D721Med (cell line): ENCODE measurements around the gene CARS1.

ENCODE experiments used
- DNase-seq: peaks from one replicate; pipeline ENCODE4 v3.0.0; 2011; ENCODE audit warnings: low spot score; ENCODE audit not compliant: insufficient read length
- FAIRE-seq: peaks from 2 replicates; lab custom pipeline; 2011; peaks lifted over from hg19 to GRCh38; lab: Jason Lieb, UNC
- CTCF ChIP-seq: IDR thresholded peaks from 2 replicates; pipeline ENCODE4 v1.5.1; 2012; ENCODE audit warnings: mild to moderate bottlenecking, control low read depth; ENCODE audit not compliant: insufficient read depth; ENCODE audit errors: missing control alignments

Gene CARS1

GRCh38 chr11:2961080-2961479 lies 96.1 kb downstream of the CARS1 start:
- TF ChIP-seq CTCF: no peak
- DNase-seq (no peak), FAIRE-seq (no peak)

DNA sequence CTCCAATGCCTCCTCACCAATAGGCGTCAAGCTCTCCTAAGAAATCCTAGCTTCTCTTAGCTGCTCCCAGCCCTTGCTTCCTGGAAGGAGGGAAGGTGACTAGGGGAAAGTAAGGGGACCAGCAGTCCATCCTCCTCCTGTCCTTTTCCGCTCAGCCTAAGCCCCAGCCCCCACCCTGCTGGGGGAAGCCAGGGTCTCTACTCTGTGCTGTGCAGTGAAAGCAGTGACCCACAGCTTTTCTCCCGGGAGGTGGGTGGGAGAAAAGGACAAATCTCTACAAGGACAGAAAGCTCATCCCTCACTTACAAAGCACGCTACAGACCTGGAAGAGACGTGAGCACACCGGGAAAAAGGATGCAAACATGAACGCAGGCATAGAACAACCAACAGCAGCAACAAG lies 97.1 kb downstream of the CARS1 start:
- no peak for TF ChIP-seq CTCF
- no peak for DNase-seq
- no peak for FAIRE-seq

- TF ChIP-seq CTCF: no peak
- FAIRE-seq (no peak), DNase-seq (no peak)
These were observed 99.0 kb downstream of the CARS1 start for GRCh38 chr11:2958251-2958650.

DNA sequence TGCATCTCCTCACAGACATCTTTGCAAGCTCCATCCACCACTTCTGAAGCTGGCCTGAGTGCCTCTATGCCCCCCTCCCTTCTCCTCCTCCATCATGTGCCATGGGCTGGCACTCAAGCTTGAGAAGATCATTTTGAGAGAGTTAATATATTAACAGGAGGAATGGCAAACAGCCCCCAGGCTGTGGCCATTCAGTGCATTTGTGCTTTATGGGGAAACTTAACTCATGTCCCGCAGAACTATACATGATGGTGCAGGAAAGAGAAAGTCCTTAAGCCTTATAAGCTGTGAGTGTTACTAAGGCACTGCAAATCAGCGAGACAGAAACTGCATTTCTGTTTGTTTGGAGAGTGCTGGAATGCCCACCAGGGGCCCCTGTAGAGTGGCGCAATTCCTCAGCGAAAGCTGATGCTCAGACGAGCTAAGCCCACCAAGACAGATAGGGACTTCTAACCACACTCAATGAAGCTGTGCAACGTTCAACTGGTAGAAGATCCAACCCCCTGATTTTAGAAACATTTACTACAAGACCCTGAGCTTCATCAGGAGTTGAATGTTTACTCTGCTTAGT lies 101.2 kb downstream of the CARS1 start:
- FAIRE-seq: no peak
- TF ChIP-seq CTCF: no peak
- DNase-seq: no peak

- DNase-seq: no peak
- no peak for TF ChIP-seq CTCF
- FAIRE-seq: no peak
These were observed 103.0 kb downstream of the CARS1 start for GRCh38 chr11:2954263-2954662.

GRCh38 chr11:2952290-2952689 lies 104.9 kb downstream of the CARS1 start:
- FAIRE-seq (no peak), DNase-seq (no peak)
- TF ChIP-seq CTCF: no peak

GRCh38 chr11:2951231-2952110 lies 105.8 kb downstream of the CARS1 start:
- no peak for DNase-seq
- TF ChIP-seq CTCF: no peak
- no peak for FAIRE-seq
